ENCODE measurements around the gene TXNDC16. TPM values are rescaled to one million over a fixed set of nuclear protein-coding genes. Genes with fewer than 3 reads are reported as not detected.

The TXNDC16 gene, protein sequence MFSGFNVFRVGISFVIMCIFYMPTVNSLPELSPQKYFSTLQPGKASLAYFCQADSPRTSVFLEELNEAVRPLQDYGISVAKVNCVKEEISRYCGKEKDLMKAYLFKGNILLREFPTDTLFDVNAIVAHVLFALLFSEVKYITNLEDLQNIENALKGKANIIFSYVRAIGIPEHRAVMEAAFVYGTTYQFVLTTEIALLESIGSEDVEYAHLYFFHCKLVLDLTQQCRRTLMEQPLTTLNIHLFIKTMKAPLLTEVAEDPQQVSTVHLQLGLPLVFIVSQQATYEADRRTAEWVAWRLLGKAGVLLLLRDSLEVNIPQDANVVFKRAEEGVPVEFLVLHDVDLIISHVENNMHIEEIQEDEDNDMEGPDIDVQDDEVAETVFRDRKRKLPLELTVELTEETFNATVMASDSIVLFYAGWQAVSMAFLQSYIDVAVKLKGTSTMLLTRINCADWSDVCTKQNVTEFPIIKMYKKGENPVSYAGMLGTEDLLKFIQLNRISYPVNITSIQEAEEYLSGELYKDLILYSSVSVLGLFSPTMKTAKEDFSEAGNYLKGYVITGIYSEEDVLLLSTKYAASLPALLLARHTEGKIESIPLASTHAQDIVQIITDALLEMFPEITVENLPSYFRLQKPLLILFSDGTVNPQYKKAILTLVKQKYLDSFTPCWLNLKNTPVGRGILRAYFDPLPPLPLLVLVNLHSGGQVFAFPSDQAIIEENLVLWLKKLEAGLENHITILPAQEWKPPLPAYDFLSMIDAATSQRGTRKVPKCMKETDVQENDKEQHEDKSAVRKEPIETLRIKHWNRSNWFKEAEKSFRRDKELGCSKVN
- 5.2 and 7.0 TPM in 2 replicates for total RNA-seq
- 4.0 TPM for total RNA-seq (2013)
- polyA plus RNA-seq: 0.75 and 2.9 TPM in 2 replicates
- 0.51 and 1.4 TPM in 2 replicates for polyA minus RNA-seq

DNA sequence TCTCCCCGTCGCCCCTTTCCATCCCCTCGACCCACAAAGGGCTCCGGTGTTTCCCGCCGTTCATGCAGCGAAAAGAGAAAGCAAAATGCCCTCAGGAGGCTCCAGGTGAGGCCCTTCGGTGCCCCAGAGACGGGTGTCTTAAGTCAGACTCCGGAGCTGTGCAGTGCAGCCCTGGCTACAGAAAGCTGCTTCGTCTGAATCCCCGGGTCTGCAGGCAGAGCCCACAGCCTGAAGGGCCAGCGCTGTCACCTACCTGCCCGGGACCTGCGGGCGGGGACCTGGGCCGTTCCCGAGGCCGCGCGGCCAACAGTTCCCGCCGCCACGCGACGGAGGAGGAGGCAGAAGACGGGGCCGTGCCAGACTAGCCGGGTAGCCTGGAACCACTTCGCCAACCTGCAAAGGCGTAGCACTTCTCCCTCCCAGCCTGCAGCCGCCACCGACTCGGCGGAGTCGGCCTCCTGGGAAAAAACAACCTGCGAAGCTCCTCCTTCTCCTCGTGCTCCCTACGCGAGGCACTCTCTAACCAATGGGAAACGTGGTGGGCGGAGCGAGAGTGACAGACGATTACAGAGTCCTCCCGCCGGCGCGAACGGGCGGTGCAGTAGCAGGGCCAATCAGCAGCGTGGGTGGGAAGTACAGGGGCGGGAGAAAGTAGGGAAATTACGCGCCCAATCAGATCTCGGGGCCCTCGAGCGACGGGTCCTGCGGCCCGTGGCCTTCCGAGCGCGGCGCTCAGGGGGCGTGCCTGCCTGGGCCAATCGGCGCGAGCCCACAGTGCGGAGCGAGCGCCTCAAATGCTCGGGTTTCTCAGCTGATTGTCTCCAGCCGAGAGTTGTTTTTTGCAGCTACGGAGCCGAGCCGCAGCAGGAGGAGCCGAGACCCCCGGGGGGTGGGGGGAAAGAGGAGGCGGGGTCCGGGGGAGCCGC lies at the start of gene TXNDC16, which contains the start of gene GPR137C:
TXNDC16 (minus strand) TSS at position 443 of the 926 bp plus-strand sequence. CDS start 8,948 bp downstream, outside the sequence.
GPR137C (plus strand) TSS at position 774 of the 926 bp plus-strand sequence. CDS start 312 bp downstream, outside the sequence.
- DNase-seq (peak; percentile 100), ATAC-seq (ENCODE audit: low read depth) (peak; percentile 87)
- H2AFZ ChIP-seq (ENCODE audit: insufficient read depth, low read depth, low read length, poor library complexity, severe bottlenecking): peak within 1 kb of the TSS; percentile 97
- under 1% methylated on average over 75 of the region's 81 CpGs for WGBS (ENCODE audit: insufficient coverage)
- H3K9ac ChIP-seq (ENCODE audit: low read length): peak within 1 kb of the TSS; percentile 86
- no peaks in the 10 kb centered on the region for H3K36me3 ChIP-seq (replicated peaks in 1 of 2; ENCODE audit: control extremely low read depth in 1 of 2, control insufficient read depth in 1 of 2, extremely low read depth in 1 of 2, insufficient read depth in 2 of 2, low read length in 1 of 2)
- H3K79me2 ChIP-seq (ENCODE audit: control insufficient read depth, insufficient read depth, low read length): peaks cover 33% of the 10 kb centered on the region
- H3K27me3 ChIP-seq (replicated peaks in 1 of 4; ENCODE audit: control extremely low read depth in 1 of 4, control insufficient read depth in 3 of 4, insufficient read depth in 4 of 4, low read length in 3 of 4): peaks cover 0 to 13% (median 13%) of the 10 kb centered on the region in 4 experiments
- H3K4me2 ChIP-seq (replicated peaks; ENCODE audit: low read depth, low read length, poor library complexity, severe bottlenecking): peak within 1 kb of the TSS; percentile 100
- Mint-ChIP-seq H3K4me3 (peak within 1 kb of the TSS; percentile 97), H3K27ac (peak within 1 kb of the TSS; percentile 88), H3K9me3 (ENCODE audit: insufficient read depth) (no peaks in the 10 kb centered on the region), H3K27me3 (peaks cover 10% of the 10 kb centered on the region), H3K4me1 (peaks cover 20% of the 10 kb centered on the region)
- CTCF ChIA-PET: interaction anchor here (0.6 to 1.3 kb wide), 4 partner anchors 9 to 190 kb away, joined by 3 to 4 read pairs (median 4); partner anchors contain the start of gene ERO1A
- TF ChIP-seq EZH2 (IDR thresholded peaks at IDR 0.05; ENCODE audit: borderline replicate concordance, insufficient read depth, low read depth, low read length, poor library complexity, severe bottlenecking) (no peak), CTCF (IDR thresholded peaks at IDR 0.05) (peak; percentile 6)
- H3K9me3 ChIP-seq (ENCODE audit: control extremely low read depth in 1 of 3, control insufficient read depth in 2 of 3, insufficient read depth in 1 of 3, low read length in 2 of 3): no peaks in the 10 kb centered on the region
- H4K20me1 ChIP-seq (ENCODE audit: control insufficient read depth, insufficient read depth, low read length, poor library complexity, severe bottlenecking): no peaks in the 10 kb centered on the region
- peaks cover 16 to 24% of the 10 kb centered on the region in 2 donors for H3K4me1 ChIP-seq (ENCODE audit: control insufficient read depth in 2 of 2, insufficient read depth in 2 of 2, low read length in 2 of 2)
- peak within 1 kb of the TSS; percentile 52 to 88 (median 82) for H3K4me3 ChIP-seq (ENCODE audit: control extremely low read depth in 1 of 5, extremely low read depth in 1 of 5, insufficient read depth in 1 of 5, low read depth in 2 of 5, low read length in 4 of 5)
- POLR2A ChIA-PET: interaction anchor here (0.6 to 1.5 kb wide), 4 partner anchors 143 to 600 kb away, joined by 3 to 5 read pairs (median 4); partner anchors contain the start of genes ERO1A and GNPNAT1
- intact Hi-C loops (cut with micrococcal nuclease): loop anchor here (1.0 to 10.0 kb wide), 14 partner anchors 143 to 1455 kb away; partner anchors contain the start of genes ERO1A, GNPNAT1, PSMC6 and PTGER2
- peak within 1 kb of the TSS; percentile 77 to 89 for H3K27ac ChIP-seq (ENCODE audit: low read length in 2 of 2)

All from B cell (primary cell).